CD4-positive, alpha-beta T cell treated with Interleukin-4 for 4 hours (primary cell): Measurements from ENCODE around the gene PTCD1.

ENCODE experiments used
- DNase-seq: peaks from one replicate; pipeline ENCODE4 v3.0.0-alpha.2; 2020

PTCD1 gene, protein sequence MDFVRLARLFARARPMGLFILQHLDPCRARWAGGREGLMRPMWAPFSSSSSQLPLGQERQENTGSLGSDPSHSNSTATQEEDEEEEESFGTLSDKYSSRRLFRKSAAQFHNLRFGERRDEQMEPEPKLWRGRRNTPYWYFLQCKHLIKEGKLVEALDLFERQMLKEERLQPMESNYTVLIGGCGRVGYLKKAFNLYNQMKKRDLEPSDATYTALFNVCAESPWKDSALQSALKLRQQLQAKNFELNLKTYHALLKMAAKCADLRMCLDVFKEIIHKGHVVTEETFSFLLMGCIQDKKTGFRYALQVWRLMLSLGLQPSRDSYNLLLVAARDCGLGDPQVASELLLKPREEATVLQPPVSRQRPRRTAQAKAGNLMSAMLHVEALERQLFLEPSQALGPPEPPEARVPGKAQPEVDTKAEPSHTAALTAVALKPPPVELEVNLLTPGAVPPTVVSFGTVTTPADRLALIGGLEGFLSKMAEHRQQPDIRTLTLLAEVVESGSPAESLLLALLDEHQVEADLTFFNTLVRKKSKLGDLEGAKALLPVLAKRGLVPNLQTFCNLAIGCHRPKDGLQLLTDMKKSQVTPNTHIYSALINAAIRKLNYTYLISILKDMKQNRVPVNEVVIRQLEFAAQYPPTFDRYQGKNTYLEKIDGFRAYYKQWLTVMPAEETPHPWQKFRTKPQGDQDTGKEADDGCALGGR

DNA sequence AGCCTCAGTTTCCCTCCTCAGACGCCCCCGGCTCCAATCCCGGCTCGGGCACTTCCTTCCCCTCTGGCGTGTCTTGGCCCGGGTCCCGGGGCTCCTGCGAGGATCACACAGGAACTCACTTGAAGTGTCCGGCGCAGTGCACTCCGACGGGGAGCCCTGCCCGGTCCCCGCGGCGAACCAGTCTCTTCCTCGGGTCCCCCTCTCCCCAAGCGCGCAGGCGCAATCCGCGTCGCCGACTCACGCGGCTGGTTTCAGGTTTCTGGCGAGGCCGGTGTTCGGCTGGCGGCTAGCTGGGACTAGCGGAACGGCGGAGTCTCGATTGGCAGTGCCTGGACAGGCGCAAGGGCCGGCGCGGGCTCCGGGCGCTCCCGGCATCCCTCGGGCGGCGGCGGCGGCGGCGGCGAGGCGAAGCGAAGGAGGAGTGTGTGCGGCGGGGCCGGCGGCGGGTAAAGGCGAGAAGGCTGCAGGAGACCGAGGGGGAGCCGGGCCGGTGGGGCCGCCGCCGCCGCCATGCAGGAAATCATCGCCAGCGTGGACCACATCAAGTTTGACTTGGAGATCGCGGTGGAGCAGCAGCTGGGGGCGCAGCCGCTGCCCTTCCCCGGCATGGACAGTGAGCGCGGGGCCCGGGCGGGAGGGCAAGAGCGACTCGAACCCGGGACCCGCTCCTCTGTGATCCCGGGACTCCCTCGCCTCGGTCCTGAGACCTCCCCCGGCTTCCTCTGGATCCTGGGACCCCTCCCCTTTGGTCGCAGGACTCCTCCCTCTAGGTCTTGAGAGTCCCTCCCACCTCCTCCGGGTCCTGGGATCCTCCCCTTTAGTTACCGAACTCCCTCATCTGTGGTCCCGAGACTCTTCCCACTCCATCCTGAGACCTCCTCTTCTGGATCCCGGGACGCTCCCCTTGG is at the start of gene PTCD1, which contains the start of gene CPSF4:
TSS of gene PTCD1 (minus strand) at position 226 of the 908 bp plus-strand sequence. CDS start 3,556 bp downstream, outside the sequence.
TSS of gene CPSF4 (plus strand) at position 371 of the 908 bp plus-strand sequence. CDS start at position 511, 140 bp downstream.
- DNase-seq = peak; percentile 92

DNA sequence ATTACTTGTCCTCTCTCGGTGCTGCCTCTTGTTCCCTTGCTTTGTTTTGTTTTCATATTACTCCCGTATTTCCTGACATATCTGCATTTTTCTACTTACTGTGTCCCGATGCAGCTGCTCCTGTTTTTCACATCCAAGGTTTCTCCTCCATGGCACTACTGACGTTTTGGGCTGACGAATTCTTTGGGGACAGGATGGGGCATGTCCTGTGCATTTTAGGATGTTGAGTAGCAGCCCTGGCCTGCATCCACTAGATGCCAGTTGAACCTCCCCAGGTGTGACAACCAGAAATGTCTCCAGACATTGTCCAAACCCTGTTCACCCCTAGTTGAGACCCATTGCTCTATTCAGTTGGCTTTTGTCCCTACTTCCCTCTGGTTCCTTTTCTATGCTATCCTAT is 46.5 kb upstream of the PTCD1 start:
- no peak for DNase-seq

DNA sequence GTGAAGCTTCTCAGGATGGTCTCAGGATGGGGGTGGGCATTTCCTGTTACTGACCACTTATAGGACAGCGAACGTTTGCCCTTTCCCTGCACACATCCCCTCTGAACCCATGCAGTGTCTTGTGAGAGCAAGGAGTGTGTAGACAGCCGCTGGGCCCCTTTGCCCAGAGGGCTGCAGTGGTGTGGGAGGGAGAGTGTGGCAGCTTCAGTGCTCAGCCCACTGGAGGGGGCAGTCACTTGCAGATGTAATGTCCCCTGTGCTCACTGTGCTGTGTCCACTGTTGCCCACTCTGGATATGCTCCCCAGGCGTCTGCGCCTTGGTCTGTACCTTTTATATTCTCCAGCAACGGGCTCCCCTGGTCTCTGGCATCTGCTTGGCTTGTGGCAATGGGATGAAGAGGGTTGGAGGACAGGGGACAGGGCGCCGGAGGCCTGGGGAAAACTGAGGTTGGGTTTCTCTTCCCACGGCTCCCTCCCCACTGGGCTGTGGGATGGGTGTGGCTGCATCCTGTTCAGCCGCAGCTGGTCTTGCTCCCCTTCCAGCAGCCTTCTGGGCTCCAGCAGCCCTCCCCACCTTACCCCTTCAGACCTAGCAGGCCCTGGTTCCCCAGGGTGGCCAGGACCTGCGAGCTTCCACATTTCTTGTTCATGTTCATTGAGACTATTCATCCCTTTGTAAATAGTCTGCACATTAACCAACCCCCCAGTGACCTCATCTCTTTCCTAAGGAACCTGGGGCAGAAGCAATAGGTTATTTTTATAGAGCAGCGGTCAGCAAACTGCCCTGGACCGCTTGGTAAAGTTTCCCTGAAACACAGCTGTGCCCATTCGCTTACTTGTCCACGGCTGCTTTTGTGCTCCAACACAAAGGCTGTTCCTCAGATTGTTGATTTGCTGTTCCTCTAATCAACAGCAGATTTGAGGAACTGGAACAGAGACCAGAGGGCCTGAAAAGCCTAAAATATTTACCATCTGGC is 40.2 kb upstream of the PTCD1 start:
- no peak for DNase-seq

DNA sequence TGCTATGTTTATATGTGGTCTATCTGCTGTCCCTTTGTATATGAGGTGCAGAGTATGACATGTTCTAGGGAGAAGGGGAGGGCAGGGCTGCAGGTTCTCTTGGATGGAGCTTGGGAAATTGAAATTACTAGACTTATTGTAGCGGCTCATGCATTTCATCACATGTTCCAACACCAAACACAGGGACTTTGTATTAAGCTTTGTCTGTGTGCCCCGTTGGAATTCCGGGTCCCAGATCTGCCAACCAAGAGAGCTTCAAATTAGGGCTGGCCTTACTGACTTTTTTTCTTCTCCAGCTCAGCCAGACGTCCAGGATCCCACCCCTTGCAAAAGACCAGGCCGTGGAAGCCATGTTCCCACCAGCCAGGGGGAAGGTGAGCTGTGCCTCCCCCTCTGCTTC is 37.5 kb upstream of the PTCD1 start:
- no peak for DNase-seq

DNA sequence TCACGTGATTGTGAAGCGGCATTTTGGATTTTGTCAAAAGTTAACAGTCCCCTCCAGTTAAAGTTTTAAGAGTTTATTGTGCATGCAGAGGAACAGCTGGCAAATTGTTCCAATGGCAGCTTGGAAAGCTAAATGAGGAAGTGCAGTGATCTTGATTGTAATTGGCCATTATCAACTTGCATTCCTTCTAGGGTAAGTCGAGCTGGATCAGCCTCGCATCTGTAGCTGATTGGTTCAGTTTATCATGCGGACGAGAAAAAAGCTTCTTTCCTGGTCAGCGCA is 34.7 kb upstream of the PTCD1 start:
- DNase-seq = peak; percentile 24

DNA sequence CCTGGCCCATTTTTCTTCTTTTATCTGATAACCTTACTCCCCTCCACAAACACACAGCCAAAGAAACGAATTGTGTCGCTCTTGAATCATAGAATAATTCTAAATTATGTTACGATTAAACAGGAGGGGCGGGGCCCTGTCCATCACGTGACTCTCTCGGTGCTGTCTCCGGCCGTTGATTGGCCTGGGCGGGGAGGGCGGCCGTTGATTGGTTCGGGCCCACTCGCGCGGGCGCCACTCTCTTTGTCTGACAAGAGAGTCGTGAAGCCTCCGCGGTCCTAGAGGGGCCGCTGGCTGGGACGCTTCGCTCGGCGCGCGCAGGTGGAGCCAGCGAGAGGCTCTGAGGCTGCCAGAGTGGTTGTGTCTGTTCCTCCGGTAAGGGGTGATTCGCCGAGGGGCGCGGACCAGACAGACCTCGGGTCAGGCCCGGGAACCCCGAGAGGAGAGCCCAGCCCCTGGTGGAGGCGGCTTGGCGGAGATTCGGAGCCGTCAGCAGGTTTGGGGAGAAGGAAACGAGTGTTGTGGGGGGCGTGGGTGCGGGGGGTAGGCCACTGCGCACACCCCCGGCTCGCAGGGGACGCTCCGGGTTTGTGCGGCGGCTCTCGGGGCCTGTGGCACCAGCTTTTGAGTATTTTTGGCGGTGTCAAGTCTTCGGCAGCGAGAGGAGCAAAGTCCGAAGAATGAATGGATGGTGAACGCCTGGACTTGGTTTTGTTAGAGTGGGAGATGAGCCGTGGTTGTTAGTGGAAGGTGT is 34.1 kb upstream of the PTCD1 start, which contains the start of gene ZNF789:
TSS of gene ZNF789 (plus strand) at position 330 of the 754 bp plus-strand sequence. CDS start 3,567 bp downstream, outside the sequence.
- DNase-seq = peak; percentile 98

DNA sequence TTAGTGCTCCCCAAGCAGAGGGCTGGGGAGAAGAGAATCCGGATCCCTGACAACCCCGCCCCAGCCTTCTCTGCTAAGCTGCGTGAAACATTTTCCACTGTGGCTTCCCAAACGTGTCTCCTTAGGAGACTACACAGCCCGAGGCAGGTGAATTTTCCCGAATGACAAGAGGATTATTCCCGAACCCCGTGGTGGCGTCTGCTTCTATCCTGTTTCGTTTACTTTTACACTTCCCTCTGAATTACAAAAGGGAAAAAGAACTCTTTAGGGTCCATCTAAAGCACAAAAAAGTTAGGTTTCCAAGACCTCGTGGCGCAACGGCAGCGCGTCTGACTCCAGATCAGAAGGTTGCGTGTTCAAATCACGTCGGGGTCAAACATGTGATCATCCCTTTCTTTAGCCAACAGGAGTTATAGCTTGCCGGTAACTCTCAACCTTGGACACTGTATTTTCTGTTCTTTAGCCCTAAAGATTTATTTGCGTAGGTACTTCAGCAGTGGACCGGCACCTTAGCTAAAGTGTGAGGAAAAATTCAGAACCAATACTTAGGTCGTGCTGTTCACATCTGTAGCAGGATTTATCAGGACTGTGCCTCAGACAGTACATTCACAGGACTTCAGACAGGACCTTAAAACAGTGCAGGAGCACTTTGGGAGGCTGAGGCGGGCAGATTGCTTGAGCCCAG is 30.9 kb upstream of the PTCD1 start:
- DNase-seq = no peak

DNA sequence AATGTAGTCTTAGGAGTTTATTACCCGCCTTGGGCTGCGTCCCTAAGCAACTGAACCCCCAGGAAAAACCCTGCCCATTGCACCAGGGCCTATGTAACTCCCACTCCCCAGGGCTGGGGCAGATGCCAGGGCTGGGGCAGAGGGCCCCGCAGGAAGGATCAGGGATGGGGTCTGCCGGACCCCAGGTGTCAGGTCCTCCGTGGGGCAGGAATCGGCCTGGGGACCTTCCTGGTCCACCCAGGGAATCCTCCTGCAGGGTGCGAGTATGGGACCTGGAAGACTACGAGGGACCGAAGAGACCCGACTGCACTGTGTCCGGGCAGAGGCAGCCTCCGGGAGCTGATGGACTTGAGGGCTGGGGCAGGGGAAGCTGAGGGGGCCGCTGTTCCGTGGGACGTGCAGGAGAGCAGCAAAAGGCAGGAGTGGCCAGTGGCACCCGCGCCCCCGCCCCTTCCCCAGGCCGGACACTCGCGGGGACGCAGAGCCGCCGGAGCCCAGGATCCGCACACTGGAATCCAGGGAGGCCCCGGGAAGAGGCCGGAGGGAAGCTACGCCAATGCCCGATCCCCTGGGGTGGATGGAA is 29.8 kb upstream of the PTCD1 start:
- DNase-seq = no peak

DNA sequence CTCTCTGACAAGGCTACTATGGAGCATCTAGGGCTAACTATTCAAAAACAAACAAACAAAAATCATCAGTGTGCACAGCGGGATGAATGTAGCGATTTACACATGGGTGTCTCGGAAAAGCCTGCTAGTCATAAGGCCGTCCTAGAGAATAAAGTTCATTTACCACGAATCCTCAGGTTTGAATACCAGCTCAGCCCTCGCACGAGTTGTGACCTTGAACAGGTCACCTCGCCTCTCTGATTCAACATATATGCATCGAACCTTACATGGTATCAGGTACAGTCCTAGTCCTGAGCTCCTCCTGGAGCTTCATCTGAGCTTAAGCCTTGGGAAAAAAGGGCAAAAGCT is 26.8 kb upstream of the PTCD1 start:
- no peak for DNase-seq

DNA sequence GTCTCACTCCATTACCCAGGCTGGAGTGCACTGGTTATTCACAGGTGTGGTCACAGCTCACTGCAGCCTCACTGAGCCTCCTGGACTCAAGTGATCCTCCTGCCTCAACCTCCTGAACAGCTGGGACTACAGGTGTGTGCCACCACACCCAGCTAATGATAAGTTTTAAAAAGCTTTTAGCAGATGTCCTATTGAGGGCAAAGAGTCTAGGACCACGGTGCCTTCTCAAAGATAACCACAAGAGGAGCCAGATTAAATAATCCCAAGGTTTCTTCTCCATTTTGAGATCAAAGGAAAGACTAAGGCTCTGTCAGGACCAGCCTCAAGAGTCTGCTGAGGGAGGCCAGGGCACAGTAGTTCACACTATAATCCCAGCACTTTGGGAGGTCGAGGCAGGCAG is 22.6 kb upstream of the PTCD1 start:
- DNase-seq = no peak

DNA sequence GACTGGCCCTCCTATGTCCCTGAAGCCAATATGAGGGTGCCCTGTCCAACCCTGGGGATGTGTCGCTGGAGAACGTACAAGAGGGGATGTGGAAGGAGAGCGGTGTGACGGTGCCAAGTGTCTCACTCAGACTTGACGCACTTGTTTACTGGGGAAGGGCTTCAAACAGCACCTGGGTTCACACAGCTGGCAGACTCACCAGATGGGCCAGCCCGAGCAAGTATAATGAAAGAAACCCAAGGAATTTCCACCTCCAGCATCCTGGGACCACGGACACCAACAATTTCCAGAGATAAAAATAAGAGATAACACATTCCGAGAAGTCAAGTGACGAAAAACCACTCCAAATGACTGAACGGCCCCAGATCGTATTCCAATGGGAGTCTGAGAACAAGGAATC is 22.1 kb upstream of the PTCD1 start:
- DNase-seq = no peak

DNA sequence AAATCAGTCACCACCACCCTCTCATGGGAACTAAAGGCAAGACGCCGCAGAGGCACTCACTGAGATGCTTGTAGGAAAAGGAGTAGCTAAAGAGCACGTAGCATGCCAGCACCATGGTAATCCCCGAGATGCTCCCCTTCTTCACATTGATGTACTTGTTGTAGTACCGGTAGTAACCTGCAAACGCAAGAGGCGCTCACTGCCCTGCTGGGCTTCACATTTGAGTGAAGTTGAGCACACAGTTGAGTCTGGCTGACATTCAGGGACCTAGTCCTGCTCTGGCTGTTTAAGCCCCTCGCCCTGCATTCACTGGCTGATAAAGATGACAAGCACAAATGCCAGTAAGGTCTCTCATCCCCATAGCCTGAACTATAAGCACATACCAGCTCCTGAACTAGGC is 20.5 kb upstream of the PTCD1 start:
- no peak for DNase-seq

DNA sequence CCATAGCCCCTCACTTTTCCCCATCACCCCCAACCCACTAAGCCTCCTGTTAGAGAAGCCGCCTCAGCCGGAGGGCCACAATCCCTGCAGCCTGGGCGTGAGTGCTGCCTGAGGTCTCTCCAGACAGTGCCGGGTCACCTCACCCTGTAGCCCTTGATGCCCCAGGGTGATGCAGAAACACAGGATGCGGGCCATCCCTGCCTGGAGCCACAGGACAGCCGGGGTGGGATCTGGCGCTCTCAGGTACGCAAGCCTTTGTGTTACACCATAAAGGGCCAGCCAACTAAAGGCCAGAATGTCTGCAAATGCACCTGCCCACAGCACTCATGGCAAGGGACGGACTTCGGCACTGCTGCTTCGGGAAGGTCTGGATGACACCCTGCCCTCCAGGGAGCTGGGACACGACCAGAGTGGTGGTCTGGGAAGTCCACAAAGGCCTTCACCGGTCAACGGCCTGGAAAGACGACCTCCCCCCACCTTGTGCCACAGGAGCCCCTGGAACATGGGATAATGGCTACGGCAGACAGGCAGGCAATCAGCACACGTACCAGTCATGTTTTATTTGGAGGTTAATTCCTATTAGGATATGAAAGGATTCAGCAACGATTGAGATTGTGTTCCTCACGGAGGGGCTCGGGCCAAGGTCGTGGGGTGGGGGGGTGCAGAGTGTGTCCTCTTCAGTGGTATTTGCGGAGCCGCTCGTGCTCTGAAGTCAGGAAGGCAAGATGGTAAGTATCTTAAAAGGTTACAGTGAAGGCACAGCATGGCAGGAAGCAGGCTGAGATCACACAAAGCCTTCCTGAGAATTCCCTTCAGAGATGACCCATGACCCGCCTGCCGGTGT is 19.3 kb upstream of the PTCD1 start:
- no peak for DNase-seq

DNA sequence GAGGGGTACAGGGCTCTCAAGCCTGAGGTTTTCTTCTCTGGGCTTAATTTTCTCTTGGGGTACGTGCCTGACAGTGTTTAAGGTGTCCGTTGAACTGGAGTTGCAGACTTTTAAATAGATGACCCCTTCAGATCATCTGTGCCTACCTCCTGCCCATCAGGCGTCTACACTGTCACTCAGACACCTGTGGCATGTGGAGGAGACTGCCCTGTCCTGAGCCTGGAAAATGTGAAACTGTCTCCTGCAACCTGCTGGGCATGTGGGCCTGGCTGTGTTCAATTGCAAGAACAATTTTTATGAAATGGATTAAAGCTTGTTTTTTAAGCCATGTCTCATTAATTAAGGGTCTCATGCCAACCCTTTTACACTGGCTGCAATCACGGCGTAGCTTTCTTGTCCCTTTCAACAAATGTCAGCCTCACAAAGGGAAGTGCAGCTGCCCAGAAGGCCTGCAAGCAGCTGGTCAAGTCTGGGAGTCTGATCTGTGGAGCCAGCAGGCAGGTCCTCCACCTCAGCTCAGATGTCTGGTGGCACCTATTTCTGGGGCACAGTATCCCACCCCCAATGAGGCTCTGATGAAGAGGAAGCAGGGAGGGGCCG is 18.6 kb upstream of the PTCD1 start:
- DNase-seq = no peak

DNA sequence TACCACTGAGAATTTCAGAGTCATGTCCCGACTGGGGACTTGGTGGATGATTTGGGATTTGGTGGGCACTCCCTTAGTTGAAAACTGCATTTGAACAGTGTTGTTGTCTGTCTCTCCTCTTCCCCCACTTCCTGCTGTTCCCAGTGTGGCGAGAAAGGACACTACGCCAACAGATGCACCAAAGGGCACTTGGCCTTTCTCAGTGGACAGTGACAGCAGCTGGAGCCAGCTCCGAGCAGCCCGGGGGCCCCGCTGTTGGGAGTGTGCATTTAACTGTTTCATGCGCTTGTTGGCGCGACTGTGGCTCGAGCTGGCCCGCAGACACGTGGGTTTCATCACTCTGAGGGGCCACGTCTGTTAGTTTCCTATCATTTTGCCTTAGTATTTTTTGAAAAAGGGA is 17.7 kb upstream of the PTCD1 start:
- no peak for DNase-seq

DNA sequence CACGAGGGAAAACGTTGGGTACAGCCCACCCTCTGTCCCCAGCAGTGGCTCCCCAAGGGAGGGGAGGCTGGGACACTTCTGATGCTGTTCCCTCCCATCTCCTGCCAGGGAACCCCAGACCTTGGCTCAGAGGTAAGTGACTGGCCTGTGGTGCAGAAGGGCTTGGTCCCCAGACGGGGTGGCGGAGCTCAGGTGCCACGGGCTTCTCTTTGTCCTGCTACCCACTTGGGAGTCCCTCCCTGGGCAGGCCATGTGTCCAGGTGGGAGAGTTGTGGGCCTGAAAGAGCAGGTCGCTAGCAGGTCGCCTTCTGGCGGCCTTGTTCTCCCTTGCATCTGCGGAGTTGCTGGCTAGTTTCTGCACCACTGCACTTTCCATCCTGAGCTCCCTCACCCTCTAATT is 17.3 kb upstream of the PTCD1 start:
- DNase-seq = no peak

DNA sequence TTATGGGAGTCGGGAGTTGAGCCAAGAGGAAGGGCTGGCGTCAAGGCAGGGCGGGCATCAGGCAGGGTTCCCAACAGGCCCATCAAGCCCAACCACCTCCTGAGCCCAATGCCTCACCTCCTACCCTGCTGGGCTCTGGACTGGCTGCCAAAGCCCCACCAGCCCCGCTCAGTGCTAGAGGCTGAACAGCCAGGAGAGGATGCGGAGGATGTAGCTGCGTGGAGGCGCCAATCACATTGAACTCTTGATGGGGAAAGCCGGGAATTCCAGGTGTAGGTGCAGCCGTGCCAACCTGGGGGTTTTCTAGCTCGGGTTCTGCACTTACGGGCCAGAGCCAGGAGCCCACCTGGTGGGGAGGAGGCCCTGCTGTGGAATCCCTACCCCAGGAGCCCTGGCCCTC is 14.5 kb upstream of the PTCD1 start:
- DNase-seq = no peak

DNA sequence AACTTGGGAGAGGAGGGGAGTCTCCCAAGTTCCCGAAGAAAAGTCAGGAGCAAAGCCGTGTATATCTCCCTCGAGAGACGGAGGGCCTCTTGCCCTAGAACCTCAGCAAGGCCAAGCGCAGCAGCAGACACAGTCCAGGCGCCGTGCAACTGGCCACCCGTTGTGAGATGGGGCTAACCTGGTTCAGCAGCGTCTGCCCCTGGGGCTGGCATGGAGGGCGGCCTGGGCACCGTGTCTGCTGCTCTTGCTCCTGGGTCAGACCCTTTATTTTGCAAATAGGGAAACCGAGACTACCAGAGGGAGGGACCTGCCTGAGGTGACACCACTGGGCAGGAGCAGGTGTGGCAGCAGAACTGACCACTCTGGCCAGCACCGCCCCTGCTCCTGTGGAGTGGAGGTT is 13.9 kb upstream of the PTCD1 start:
- no peak for DNase-seq

DNA sequence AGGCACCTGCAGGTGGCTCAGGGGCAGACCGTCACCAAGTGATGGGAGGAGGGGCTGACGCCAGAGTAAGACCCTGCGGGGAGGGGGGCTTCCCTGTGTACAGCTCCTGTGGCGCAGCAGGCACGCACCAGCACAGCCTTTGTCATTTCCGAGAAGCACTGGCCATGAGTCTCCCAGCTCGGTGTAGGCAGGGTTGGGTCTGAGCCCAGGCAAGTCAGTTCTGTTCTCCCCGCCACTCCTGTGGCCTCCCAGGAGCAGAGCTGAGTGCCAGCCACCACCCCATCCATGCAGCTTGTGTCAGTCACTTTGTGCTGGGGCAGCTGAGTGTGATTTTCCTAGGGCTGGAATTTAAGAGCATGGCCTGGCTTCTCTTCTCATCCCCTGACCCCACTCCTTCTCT is 13.3 kb upstream of the PTCD1 start:
- no peak for DNase-seq
